Subcutaneous preadipocyte (primary cell): ENCODE data around the gene CHAMP1. TPM values are rescaled to one million over a fixed set of nuclear protein-coding genes. Genes with fewer than 3 reads are reported as not detected.

Experiments used
- small RNA-seq: library from RNA; depleted of rRNA; stranded (forward); fragments of <200 nt; gene quantifications from one replicate; pipeline ENCODE3, GENCODE V24; 2012
- total RNA-seq: library from RNA; depleted of rRNA; stranded (reverse); fragments of >200 nt; gene quantifications from 2 replicates; pipeline ENCODE4 v1.2.3, GENCODE V29; 2012

The CHAMP1 gene, protein sequence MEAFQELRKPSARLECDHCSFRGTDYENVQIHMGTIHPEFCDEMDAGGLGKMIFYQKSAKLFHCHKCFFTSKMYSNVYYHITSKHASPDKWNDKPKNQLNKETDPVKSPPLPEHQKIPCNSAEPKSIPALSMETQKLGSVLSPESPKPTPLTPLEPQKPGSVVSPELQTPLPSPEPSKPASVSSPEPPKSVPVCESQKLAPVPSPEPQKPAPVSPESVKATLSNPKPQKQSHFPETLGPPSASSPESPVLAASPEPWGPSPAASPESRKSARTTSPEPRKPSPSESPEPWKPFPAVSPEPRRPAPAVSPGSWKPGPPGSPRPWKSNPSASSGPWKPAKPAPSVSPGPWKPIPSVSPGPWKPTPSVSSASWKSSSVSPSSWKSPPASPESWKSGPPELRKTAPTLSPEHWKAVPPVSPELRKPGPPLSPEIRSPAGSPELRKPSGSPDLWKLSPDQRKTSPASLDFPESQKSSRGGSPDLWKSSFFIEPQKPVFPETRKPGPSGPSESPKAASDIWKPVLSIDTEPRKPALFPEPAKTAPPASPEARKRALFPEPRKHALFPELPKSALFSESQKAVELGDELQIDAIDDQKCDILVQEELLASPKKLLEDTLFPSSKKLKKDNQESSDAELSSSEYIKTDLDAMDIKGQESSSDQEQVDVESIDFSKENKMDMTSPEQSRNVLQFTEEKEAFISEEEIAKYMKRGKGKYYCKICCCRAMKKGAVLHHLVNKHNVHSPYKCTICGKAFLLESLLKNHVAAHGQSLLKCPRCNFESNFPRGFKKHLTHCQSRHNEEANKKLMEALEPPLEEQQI
- 13.6 and 22.1 TPM in 2 replicates for total RNA-seq

DNA sequence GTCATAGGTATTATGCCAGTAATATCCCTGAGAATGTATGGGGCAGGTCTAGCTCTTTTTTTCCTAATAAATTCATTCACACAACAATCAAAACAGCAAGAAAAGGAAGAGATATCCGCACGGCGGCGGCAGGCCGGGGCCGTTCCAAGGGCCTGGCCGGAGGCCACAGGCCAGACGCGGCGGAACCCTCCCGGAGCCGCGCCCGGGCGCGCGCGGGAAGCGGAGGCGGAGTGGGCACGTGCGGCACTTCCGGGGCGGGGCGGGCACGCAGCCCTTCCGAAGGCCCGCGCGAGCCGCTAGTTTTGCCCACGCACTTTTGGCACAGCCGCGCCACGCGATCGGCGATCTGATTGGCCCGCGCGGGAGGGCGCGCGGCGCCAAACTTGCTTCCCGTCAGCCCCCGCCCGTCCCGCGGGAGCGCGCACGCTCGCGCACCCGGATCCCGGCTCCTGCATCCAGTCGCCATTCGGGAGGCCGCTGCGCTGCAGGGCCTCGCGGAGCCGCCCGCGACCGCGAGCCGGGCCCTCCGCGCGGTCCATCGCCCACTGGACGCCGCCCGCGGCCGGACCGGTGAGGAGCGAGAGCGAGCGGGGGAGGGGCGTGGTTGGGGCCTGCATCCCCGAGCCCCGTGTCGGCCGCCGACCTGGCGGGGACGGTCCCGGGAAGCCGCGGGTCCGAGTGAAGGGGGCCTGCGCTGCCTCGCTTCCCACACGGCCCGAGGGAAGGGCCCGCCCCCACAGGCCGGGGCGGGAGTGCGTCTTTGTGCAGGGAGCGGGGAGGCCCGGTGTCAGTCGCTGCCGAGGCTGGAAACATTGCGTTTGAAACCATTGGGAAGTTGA, at the start of gene CHAMP1:
Gene CHAMP1, plus strand, starts transcription at position 430 of the 839 bp plus-strand sequence. CDS start 9,340 bp downstream, outside the sequence.

DNA sequence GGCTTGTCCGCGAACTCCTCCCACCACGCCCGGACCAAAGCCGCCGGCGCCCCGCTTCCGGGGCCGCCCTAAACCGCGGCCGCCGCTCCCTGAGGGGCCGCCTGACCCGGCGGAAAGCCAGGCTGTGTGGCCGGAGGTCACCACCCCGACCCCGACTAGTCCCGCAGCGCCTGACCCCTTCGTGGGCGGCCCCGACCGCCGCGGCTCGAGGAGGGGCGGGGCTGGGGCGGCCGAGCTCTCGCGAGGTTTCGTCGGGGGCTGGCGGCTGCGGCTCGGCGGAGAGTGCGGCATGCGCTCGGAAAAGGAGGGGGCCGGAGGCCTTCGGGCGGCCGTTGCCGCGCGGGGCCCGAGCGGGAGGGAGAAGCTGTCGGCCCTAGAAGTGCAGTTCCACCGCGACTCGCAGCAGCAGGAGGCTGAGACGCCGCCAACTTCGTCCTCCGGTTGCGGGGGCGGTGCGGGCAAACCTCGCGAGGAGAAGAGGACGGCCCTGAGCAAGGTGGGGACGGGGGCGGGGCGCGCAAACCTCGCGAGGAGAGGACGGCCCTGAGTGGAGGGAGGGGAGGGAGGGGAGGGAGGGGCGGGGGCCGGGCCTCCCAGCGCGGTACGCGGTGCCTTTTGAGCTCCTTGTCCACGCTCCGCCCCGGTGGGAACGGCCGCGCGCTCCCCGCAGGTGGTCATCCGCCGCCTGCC, 32.8 kb upstream of the CHAMP1 start, which contains the start of gene UPF3A:
Gene UPF3A, plus strand, starts transcription at position 251 of the 690 bp plus-strand sequence. Its CDS starts 39 bp downstream, at position 290.

Small RNA genes lying within 50 kb of the gene (small RNA-seq; reads per million reads assigned to genes)
- gene MIR4502: not detected

Other genes with a start within 250 kb of the CHAMP1 start
- gene RASA3, start 181.9 kb upstream of the CHAMP1 start, total RNA-seq: 35.3 and 50.0 TPM in 2 replicates
- not detected in 2 replicates for gene CFAP97D2, start 135.2 kb upstream of the CHAMP1 start, total RNA-seq
- gene CDC16, start 79.6 kb upstream of the CHAMP1 start, total RNA-seq: 46.7 and 58.4 TPM in 2 replicates
- 19.5 and 19.7 TPM in 2 replicates for gene UPF3A, start 32.9 kb upstream of the CHAMP1 start, total RNA-seq